Measurements from ENCODE around the gene PTPRD.

The PTPRD gene

DNA sequence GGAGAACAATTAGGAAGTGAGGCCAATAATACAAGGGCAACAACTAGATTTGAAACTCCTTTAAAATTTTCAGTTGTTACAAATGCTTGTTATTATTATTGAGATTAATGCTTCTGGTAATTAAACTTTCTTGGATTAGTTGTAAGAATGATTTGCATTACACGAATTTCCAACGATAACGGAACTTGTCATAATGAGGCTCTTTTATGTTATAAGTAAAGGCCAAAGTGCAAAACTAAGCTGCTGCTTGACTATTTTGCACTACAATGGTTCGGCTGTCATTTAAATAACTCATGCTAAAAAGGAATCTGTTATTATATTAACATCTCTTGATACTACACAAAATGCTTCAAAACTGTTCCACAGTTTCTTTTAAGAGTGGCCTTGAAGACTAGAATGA, 1007.1 kb downstream of the PTPRD start:
- Histone ChIP-seq H4K20me1 (ENCODE audit: insufficient read depth) (no peaks in the 10 kb centered on the region), H3K27ac (no peak overlapping the region; the same call in 1 of the 2 replicates), H3K4me2 (no peak overlapping the region; the same call in 1 of the 2 replicates), H3K79me2 (ENCODE audit: insufficient read depth, low read depth) (no peaks in the 10 kb centered on the region), H3K4me1 (ENCODE audit: low read depth, poor library complexity, severe bottlenecking) (peaks cover 56% of the 10 kb centered on the region), H3K4me3 (IDR thresholded peaks at IDR 0.05; ENCODE audit: insufficient read depth, low read depth, low read length) (no peak overlapping the region), H2AFZ (ENCODE audit: low read depth) (peak overlapping the region; percentile 72; the same call in 1 of the 2 replicates), H3K27me3 (ENCODE audit: insufficient read depth, low read depth) (no peaks in the 10 kb centered on the region), H3K9ac (no peak overlapping the region), H3K36me3 (ENCODE audit: insufficient read depth) (no peaks in the 10 kb centered on the region)
- TF ChIP-seq, protein P1, sequence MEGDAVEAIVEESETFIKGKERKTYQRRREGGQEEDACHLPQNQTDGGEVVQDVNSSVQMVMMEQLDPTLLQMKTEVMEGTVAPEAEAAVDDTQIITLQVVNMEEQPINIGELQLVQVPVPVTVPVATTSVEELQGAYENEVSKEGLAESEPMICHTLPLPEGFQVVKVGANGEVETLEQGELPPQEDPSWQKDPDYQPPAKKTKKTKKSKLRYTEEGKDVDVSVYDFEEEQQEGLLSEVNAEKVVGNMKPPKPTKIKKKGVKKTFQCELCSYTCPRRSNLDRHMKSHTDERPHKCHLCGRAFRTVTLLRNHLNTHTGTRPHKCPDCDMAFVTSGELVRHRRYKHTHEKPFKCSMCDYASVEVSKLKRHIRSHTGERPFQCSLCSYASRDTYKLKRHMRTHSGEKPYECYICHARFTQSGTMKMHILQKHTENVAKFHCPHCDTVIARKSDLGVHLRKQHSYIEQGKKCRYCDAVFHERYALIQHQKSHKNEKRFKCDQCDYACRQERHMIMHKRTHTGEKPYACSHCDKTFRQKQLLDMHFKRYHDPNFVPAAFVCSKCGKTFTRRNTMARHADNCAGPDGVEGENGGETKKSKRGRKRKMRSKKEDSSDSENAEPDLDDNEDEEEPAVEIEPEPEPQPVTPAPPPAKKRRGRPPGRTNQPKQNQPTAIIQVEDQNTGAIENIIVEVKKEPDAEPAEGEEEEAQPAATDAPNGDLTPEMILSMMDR (conservative IDR thresholded peaks at IDR 0.05; ENCODE audit: low read depth, low read length), result no peak

DNA sequence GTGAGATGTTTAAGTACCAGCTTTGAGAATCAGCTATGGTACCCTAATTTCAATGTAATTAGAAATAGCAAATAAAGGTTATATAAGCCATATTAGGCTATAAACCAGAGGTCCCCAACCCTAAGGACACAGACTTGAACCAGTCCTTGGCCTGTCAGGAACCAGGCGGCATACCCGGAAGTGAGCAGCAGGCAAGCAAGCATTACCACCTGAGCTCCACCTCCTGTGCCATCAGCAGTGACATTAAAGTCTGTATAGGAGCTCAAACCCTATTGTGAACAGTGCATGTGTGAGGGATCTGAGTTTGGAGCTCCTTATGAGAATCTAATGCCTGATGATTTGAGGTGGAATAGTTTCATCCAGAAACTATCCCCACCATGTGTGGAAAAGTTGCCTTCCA, 1009.5 kb downstream of the PTPRD start:
- Histone ChIP-seq H2AFZ (ENCODE audit: low read depth) (no peak overlapping the region), H3K4me1 (ENCODE audit: low read depth, poor library complexity, severe bottlenecking) (peaks cover 40% of the 10 kb centered on the region), H3K27ac (no peak overlapping the region), H3K27me3 (ENCODE audit: insufficient read depth, low read depth) (no peaks in the 10 kb centered on the region), H3K9ac (no peak overlapping the region), H3K4me2 (no peak overlapping the region), H3K4me3 (IDR thresholded peaks at IDR 0.05; ENCODE audit: insufficient read depth, low read depth, low read length) (no peak overlapping the region), H4K20me1 (ENCODE audit: insufficient read depth) (no peaks in the 10 kb centered on the region), H3K79me2 (ENCODE audit: insufficient read depth, low read depth) (no peaks in the 10 kb centered on the region), H3K36me3 (ENCODE audit: insufficient read depth) (no peaks in the 10 kb centered on the region)
- TF ChIP-seq, protein P1 (conservative IDR thresholded peaks at IDR 0.05; ENCODE audit: low read depth, low read length), result no peak

DNA sequence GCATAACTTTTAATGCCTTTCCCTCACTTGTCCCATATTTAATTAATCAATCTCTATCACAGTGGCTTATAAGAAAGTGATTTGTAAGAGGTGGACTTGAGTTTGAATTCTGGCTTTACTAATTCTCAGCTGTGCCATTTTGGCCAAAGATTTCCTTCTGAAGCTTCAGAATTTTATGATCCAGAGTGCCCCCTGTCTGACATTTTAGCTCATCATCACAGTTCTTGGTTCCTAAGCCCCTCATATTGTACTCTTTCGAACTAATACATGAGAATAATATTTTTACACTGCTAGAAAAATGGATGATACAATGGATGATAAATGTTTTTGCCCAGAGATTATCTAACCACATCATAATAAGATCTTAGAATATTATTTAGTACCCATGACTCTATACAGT, 1014.1 kb downstream of the PTPRD start:
- Histone ChIP-seq H4K20me1 (ENCODE audit: insufficient read depth) (no peaks in the 10 kb centered on the region), H3K36me3 (ENCODE audit: insufficient read depth) (no peaks in the 10 kb centered on the region), H3K27ac (no peak overlapping the region), H3K79me2 (ENCODE audit: insufficient read depth, low read depth) (no peaks in the 10 kb centered on the region), H2AFZ (ENCODE audit: low read depth) (no peak overlapping the region), H3K27me3 (ENCODE audit: insufficient read depth, low read depth) (no peaks in the 10 kb centered on the region), H3K4me2 (no peak overlapping the region), H3K4me3 (IDR thresholded peaks at IDR 0.05; ENCODE audit: insufficient read depth, low read depth, low read length) (no peak overlapping the region), H3K9ac (no peak overlapping the region), H3K4me1 (ENCODE audit: low read depth, poor library complexity, severe bottlenecking) (peaks cover 2% of the 10 kb centered on the region)
- TF ChIP-seq, protein P1 (conservative IDR thresholded peaks at IDR 0.05; ENCODE audit: low read depth, low read length), result 0 out of 2 replicates have a peak, but pooled peaks have one; percentile 11

DNA sequence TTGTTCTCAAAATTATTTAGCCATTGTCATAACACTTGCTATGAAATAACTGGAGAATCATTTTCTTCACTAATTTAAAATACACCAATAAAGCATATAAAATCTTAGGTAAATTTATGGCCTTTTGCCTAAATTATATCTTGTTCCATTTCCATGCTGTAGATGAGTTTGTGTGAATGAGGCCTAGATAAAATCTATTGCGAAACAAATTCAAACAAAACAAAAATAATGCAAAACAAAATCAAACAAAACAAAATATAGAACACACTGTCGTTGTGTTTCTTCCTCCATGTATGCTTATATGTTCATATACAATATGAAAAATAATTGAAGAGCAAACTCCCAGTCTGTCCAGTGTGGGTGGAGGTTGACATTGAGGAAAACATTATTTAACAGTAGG, 1020.7 kb downstream of the PTPRD start:
- no peak overlapping the region for H3K4me3 ChIP-seq (IDR thresholded peaks at IDR 0.05; ENCODE audit: insufficient read depth, low read depth, low read length)
- H3K4me1 ChIP-seq (ENCODE audit: low read depth, poor library complexity, severe bottlenecking), result no peaks in the 10 kb centered on the region
- H2AFZ ChIP-seq (ENCODE audit: low read depth), result no peak overlapping the region
- no peak overlapping the region for H3K9ac ChIP-seq
- no peaks in the 10 kb centered on the region for H3K36me3 ChIP-seq (ENCODE audit: insufficient read depth)
- H3K27ac ChIP-seq, result no peak overlapping the region
- no peak overlapping the region for H3K4me2 ChIP-seq
- TF ChIP-seq, protein P1 (conservative IDR thresholded peaks at IDR 0.05; ENCODE audit: low read depth, low read length), result no peak
- no peaks in the 10 kb centered on the region for H3K27me3 ChIP-seq (ENCODE audit: insufficient read depth, low read depth)
- H4K20me1 ChIP-seq (ENCODE audit: insufficient read depth), result no peaks in the 10 kb centered on the region
- H3K79me2 ChIP-seq (ENCODE audit: insufficient read depth, low read depth), result no peaks in the 10 kb centered on the region

Measured in KMS-11 (cell line).